ENCODE data around the gene C14orf132. TPM values are rescaled to one million over a fixed set of nuclear protein-coding genes. Genes with fewer than 3 reads are reported as not detected.

The C14orf132 gene
- total RNA-seq, 1 donor from 2014 or later, result 0.21 TPM

DNA sequence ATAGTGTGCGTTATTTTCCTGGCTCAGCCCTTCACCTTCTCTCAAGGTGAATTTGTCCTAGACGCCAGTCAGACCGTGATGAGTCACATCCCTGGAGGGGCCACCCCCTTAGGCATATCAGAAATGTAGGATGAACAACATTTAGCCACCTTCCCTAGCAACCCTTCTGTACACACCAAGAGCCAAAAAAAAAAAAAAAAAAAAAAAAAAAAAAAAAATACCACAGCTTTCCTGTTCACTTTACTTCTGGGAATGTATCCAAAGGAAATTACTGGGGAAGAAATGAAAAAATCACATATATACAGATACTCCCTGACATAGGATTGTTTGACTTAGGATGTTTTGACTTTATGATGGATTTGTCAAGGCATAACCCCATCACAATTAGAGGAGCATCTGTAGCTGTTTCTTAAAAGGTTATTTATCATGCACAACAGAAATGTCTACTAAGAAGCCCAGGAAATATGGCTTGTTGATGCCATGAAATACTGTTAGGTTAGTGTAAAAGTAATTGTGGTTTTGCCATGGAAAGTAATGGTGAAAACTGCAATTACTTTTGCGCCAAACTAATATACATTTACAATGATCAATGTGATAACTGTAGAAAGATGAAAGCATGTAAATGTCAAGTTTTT, 97.3 kb downstream of the C14orf132 start:
- Mint-ChIP-seq H3K4me3 (no peak overlapping the region), H3K27me3 (ENCODE audit: insufficient read depth) (peaks cover 6% of the 10 kb centered on the region), H3K4me1 (ENCODE audit: low read depth) (no peaks in the 10 kb centered on the region), H3K36me3 (ENCODE audit: low read depth) (no peaks in the 10 kb centered on the region), H3K27ac (no peak overlapping the region), H3K9me3 (no peaks in the 10 kb centered on the region)
- DNase-seq (ENCODE audit: low spot score), result no peak
- intact Hi-C loops (cut with micrococcal nuclease), result no loop called here

- no peaks in the 10 kb centered on the region for H3K9me3 Mint-ChIP-seq
- no peaks in the 10 kb centered on the region for H3K36me3 Mint-ChIP-seq (ENCODE audit: low read depth)
- no peak overlapping the region for H3K27ac Mint-ChIP-seq
- peaks cover 4% of the 10 kb centered on the region for H3K27me3 Mint-ChIP-seq (ENCODE audit: insufficient read depth)
- no peak overlapping the region for H3K4me3 Mint-ChIP-seq
- H3K4me1 Mint-ChIP-seq (ENCODE audit: low read depth), result no peaks in the 10 kb centered on the region
- intact Hi-C loops (cut with micrococcal nuclease), result no loop called here
- DNase-seq (ENCODE audit: low spot score), result no peak
Measured at GRCh38 chr14:96138241-96138640, 99.1 kb downstream of the C14orf132 start.

- Mint-ChIP-seq H3K4me3 (no peak overlapping the region), H3K4me1 (ENCODE audit: low read depth) (no peaks in the 10 kb centered on the region), H3K36me3 (ENCODE audit: low read depth) (no peaks in the 10 kb centered on the region), H3K27me3 (ENCODE audit: insufficient read depth) (peaks cover 7% of the 10 kb centered on the region), H3K9me3 (no peaks in the 10 kb centered on the region), H3K27ac (no peak overlapping the region)
- intact Hi-C loops (cut with micrococcal nuclease), result no loop called here
- no peak for DNase-seq (ENCODE audit: low spot score)
Measured at GRCh38 chr14:96139169-96139568, 100.0 kb downstream of the C14orf132 start.

DNA sequence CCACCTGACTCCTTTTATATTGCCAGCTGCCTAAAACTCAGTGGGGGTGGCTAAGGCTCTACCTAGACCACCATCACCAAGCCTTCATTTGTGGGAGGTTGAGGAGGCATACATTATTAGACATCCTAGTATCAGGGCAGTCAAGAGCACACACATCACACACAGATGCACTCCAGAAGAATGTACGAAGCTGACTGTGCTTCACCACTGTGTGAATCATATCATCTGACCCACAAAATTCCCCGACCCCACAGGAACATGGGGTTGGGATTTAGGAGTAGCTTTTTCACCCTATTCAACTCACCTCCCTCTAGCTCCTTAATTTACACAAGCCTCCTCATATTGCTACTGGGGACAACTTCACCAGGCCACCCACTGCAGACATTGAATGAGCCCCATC, 100.7 kb downstream of the C14orf132 start:
- intact Hi-C loops (cut with micrococcal nuclease), result no loop called here
- Mint-ChIP-seq H3K4me3 (no peak overlapping the region), H3K27ac (no peak overlapping the region), H3K4me1 (ENCODE audit: low read depth) (no peaks in the 10 kb centered on the region), H3K27me3 (ENCODE audit: insufficient read depth) (peaks cover 7% of the 10 kb centered on the region), H3K9me3 (no peaks in the 10 kb centered on the region), H3K36me3 (ENCODE audit: low read depth) (no peaks in the 10 kb centered on the region)
- no peak for DNase-seq (ENCODE audit: low spot score)

DNA sequence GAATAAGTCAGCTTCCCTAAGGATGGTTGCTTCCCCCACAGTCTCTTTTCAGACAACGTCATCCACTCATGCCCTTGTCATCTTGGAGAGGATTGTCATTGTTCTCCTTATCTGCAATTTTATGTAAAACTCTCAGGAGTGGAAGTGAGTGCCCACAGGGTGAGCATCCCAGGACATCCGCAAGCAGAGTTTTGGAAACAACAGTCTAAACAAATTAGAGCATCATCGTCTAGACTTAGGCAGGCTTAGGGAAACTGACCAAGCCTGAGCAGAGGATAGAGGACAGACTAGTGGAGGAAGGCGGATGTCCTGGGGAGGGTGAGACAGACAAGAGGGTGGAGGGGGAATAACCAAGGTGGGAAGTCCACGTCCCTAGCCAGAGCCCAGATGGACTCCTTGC, 101.8 kb downstream of the C14orf132 start:
- no peaks in the 10 kb centered on the region for H3K9me3 Mint-ChIP-seq
- no peaks in the 10 kb centered on the region for H3K4me1 Mint-ChIP-seq (ENCODE audit: low read depth)
- no peaks in the 10 kb centered on the region for H3K36me3 Mint-ChIP-seq (ENCODE audit: low read depth)
- H3K27ac Mint-ChIP-seq, result no peak overlapping the region
- H3K4me3 Mint-ChIP-seq, result no peak overlapping the region
- peaks cover 7% of the 10 kb centered on the region for H3K27me3 Mint-ChIP-seq (ENCODE audit: insufficient read depth)
- DNase-seq (ENCODE audit: low spot score), result no peak
- intact Hi-C loops (cut with micrococcal nuclease), result no loop called here

Other genes with a start within 250 kb of the C14orf132 start
- not detected in 2 replicates for gene TUNAR, start 162.5 kb upstream of the C14orf132 start, total RNA-seq
- gene BDKRB2, start 165.5 kb downstream of the C14orf132 start, total RNA-seq, result not detected in 2 replicates
- not detected in 2 replicates for gene BDKRB1, start 216.8 kb downstream of the C14orf132 start, total RNA-seq